HG03025 (cell line): ENCODE data around the gene NFATC1.

Source experiments
- ATAC-seq: cut with Tn5 transposase; IDR thresholded peaks from one replicate; pipeline ENCODE4 v1.9.1; 2021; ENCODE audit warnings: mild to moderate bottlenecking, moderate library complexity; ENCODE audit not compliant: unreplicated experiment, low FRiP score

The NFATC1 gene

DNA sequence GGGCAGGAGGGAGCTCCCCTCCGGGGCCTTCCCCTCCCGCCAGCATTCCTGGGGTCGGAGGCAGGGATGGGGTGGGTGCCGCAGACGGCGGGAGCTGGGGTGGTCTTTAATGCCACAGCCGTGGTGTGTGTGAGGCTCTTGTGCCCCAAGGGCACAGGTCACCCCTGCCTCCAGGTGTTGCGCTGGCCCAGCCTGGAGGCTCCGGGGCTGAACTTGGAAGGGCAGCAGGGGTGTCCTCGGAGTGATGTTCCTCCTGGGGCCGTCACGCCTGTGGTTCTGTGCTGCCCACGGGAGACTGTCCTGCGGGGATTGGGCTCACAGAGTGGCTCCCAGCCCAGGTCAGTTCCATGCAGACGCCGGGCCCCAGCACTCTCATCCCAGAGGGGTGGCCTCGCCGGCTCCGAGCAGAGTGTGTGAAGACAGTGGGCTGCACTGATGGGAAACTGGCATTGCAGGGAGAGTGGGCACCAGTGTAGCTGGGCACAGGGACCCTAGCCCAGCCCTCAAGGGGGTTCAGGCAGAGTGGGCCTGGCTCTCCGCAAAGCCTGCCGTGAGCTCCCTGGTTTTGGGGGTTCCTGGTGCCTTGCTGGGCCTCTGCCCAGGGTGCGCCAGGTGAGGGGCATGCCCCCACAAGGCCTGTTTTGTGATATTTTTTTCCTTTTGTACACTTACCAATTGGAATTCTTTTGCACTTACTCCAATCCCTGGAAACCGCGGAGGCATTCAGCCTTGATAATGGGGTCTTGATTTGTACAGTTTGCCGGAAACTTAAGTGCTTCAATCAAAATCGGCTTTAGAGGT lies 56.7 kb downstream of the NFATC1 start:
- no peak for ATAC-seq

DNA sequence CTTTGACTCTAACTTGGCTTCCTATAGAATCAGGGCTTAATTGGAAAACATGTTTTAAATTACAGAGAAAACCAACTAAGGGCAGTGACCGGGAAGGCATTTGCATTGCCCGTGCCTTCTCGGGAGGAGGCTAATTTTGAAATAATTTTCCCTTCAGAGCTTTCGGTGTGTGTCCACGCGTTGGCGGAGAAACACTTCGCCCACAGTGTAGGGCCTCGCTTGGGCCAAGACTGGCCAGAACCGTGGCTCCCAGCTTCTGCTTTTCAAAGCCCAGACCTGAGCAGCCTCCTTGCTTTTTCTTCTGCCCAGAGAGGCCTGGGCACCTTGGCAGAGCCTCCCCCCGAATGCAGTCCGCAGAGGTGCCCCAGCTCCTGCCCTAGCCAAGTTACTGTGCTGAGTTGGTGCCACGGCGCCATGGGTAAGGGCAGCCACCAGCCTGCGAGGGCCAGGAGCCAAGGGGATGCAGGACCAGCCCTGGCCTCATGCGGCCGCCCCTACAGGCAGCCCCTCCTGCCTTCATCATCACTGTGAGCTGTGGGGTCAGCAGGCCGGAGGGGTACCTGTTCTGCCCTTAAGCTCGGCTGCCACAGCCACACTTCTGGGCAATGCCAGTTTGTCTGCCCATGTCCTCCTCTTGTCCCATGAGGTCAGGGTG lies 57.4 kb downstream of the NFATC1 start:
- no peak for ATAC-seq

DNA sequence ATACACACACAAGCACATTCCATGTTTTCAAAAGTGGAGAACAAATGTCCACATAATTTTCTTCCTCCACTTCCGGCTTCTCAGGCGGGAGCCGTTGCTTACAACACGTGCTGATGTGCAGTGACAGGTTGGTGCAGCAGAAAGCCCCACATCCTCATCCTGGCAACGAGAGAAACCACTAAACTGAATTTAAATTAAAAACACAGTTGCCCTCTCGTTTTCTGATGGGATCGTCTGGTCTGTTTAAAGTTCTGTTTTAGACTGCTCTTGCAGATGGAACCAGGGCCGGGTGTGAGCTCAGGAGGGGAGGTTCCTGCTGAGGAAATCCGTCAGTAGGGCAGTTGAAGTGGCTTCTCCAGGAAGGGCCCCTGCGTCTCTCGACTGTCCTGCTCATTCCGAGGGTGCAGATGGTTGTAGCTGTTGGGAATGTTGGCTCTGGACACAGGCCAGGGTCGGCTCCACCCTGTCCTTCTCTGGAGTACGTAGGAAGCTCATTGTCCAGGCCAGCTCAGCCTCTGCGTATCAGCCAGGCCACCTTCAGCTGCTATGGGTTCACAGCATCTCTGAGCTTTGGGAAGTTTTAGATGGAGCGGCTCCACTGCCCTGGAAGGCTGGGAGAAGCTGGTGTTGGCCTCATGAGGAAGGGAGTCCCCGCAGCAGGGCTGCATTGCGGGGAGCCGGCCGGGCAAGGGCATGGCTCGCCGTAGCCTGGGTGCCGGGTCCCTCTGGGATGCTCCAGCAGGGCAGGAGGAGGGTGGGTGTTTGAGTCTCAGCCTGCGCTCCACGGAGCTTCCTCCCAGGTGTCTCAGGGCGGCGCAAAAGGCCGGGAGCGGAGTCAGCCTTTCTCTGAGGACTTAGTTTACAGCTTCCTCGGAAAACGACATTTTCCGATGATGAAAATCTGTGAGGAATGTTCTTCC lies 58.3 kb downstream of the NFATC1 start:
- ATAC-seq = no peak

DNA sequence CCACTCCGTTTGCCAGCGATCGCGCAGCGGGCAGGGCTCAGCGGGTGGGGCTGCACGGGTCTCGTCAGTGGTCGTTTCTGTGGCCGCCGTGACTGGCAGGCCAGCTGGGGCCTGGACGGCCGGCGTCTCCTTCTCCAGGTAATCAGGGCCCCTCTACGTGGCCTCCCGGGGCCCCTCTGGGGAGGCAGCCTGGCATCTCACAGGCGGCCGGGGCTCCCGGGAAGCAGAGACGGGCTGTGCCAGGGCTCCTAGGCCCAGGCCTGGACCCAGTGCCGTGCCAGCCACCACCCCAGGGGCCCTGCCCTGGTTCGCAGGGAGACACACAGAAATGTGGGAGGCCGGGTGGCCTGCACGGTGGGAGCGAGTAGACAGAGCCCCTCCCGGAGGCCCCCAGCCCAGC lies 59.5 kb downstream of the NFATC1 start:
- ATAC-seq = no peak

DNA sequence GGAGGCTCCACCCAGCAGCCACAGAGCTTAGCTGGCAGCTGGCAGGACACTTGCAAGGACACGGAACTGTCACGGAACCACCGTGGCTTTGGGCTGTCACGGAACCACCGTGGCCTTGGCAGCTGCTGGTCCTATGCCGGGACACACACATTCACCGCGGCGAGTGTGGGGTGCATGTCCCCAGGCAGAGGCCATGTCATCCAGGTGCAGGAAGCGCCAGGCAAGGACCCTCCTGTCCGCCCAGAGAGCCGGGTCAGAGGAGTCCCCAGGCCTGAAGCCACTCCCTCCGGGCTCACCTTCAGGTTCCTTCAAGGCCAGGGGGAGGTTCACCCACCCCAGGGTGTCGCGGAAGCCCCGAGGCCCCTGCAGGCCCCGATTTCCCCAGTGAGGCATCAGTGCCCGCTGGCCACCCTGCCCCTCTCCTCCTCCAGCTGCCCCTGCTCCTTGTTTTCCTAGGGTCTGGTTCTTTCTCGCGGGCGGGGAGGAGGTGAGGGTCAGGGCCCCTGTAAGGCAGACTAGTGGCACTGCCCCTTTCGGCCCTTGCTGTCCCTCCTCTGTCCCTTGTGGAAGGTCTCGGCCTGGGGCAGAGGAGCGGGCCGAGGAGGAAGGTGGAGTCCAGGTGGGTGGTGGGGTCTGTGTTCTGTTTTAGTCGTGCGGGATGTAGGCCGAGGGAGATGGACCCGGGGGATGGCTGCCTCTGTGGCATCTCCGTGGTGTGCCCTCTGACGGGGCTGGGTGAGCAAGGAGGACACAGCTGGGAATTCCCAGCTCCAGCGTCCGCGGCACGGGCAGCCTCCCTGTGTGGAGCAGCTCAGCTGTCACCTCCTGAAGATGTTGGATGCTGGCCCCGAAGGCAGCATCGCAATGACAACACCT lies 60.6 kb downstream of the NFATC1 start:
- no peak for ATAC-seq

DNA sequence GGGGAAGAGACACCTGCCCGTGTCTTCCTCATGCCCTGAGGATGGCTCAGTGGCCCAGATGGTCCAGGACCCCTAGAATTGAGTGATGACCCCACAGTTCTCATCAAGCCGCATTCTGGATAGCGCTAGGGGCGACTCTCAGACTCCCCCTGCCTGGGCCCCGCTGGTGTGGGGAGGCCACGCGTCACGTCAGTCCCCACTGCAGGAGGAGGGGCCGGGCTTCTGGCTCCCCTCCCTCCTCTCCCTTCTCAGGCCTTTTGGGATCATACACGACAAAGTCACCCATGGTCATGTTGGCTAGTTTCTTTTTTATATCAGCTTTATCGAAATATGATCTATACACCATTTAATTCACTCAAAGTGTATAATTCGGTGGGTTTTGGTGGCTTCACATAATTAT lies 61.5 kb downstream of the NFATC1 start:
- ATAC-seq = no peak

DNA sequence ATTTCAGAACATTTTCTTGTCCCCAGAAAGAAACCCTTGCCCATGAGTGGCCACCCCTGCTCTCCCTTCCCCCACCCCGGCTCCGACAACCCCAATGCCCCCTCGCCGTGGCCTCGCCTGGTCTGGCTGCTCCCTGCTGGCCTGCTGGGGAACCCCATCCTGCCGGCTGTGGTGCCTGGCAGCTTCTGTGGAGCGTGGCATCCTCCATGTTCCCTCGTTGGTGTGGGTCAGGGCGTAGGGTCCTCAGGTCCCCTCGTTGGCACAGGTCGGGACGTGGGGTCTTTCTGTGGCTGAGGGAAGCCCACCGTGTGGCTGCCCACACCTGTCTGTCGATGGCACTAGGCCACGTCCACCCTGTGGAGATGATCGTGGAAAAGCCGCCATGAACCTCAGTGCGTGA lies 61.9 kb downstream of the NFATC1 start:
- no peak for ATAC-seq

DNA sequence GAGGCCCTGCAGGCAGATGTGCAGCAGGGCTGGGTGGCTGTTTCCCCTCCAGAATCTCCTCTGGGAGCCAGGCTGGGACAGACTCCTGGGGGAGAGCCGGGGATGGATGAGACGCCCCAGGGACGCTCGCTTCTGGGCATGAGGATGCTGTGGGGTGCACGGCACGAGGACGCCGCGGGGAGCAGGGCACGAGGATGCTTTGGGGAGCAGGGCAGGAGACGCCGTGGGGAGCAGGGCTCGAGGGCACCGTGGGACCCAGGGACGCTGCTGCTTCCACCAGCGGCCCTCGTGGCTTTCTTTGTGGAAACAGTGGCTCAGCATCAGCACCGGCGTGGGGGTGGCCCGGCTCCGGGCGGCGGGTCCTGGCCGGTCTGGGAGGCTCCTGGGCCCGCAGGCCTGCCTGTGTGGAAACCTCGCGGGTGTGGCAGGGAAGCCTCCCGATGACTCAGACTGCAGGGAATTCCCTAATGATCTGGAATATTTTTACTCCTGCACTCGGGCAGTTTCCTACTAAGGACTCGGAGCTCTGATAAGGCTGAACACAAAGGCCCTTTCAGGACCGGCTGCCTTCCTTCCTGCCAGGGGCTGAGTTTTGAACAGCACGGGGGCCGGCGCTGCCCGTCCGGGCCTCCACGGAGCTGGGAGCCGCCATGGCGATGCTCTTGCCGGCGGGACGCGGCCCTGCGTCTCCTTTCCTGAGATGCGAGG lies 62.6 kb downstream of the NFATC1 start:
- ATAC-seq = no peak

DNA sequence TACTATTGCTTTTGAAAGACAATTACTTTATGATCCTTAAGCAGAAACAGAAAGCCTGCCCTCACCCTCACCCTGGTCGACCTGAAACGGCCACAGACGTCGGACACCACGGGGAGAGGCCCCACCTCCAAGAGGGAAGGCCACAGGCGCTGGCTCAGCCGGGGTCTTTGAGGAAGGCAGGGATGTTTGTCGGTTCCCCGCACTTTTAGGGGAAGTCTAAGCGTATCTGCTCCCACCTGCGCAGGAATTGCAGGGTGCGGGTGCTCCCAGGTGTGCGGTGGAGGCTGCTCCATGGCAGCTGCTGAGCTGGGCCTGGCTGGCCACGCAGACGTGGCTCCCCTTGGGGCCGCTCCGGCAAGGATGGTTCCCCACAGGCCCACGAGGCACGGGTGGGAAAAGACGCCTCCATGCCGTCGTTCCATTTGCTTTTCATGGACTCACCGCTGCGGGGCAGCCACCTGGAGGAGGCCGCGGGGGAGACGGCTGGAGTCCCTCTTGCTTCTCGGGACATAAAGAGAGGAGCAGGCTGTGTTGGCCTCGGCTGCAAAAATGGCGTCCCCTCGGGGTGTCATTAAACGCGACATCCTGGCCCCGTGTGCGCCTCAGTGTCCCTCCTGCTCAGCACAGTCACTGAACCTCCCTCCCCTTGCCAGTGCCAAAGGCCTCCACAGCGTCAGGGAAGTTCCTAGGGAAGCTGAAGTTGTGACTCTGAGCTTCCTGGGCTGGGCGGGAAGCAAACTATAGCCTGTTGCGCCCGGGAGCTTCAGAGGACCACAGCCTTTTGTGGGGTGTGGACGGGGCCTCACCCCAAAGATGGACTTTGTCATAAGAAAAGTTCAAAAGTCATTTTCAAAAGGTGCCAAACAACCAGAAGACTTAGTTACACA lies 63.4 kb downstream of the NFATC1 start:
- no peak for ATAC-seq

DNA sequence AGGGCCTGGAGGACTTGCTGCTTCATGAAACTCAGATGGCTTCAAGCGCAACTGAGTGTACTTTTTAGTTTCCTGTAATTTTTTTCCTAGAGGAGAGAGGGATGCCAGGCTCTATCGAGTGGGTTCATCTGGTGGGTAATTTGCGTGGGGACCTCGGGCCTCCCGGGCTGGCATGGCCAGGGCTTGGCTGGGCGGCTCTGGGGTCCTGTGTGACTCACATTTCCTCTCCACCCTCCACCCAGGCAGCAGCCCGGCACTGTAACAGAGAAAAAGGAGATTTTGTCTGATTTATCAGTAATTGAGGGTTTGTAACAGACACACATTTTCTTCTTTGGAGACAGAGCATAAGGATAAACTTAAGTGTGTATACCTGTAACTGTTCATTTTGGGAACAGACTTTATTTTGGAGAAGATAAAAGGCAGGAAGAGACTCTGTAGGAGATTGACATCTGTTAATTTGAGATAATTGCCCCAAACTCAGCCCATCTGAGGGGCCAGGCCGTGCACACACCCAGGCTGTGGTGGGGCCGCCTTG lies 64.3 kb downstream of the NFATC1 start:
- peak; percentile 25 for ATAC-seq

DNA sequence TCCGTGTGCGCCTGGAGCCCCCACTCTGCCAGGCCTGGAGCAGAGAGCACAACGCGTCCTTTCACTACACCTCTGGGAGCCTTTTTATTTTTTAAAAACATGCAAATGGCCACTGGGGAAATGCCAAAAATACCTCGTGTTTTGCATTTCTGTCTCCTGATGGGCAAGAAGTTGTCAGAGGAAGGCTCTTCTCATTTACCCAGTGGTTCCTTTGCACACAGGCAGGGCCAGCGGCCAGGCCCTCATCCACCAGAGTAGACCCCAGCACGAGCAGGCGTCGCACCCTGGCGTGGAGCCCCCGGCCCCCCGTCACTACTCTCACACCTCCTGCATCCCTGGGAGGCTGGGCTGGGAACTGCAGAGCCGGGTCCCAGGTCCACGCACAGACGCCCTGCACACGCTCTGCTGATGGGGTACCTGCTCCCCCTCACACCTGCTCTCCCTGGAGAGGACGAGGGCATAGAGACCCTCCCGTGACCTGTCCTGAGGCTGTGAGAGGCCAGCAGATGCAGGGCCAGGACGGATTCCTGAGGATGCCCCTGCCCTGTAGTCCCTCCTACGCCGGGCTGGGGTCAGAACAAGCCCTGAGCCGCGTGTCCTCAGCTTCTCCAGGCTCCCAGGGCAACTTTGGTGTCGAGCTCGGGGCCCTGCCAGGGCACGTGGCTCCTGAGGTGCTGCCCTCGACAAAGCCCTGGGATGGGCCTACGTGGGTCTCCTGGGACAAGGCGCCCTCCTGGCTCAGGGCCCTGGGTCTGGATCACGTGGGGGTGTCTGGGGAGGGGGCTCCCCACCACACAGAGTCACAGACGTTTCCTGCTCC lies 65.0 kb downstream of the NFATC1 start:
- ATAC-seq = peak; percentile 71

DNA sequence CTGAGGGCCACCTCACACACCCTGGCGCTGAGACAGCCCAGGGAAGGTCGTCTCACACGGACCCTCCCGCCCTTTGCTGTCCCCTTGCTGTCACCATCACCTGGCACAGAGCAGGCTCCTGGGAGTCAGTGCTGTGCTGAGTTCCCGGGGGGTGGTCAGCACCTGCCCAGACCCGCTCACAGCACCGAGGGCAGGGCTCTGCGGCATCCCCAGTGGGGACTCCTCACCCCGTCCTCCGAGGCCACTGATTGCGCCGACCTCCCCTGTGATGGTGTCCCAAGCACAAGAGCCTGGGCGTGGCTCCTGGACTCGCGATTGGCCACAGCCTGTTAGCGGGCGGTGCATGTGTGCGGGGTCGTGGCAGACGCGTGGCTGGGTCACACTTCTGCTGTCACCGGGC lies 65.9 kb downstream of the NFATC1 start:
- ATAC-seq = no peak

DNA sequence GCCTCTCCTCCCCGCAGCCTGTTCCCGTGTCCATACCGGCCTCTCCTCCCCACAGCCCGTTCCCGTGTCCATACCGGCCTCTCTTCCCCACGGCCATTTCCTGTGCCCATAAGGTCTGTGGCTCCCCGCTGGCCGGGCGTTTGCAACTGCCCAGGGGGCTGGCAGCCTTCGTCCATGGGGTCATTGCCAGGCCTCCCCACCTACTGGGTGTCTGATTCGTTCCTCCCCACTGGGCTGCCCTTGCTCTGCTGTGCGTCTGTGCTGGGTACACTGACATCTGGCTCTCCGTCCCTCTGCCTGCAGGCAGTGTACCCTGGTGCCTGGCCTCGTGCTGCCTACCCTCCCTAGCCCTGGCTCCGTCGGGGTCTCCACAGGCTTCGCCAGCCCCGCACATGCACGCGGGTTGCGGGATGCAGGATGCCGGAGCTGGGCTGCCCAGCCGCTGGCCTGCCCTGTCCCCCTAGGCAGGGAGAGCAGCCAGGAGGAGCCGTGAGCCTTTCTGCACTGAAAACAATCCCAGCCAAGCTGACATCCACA lies 67.8 kb downstream of the NFATC1 start:
- ATAC-seq = no peak

DNA sequence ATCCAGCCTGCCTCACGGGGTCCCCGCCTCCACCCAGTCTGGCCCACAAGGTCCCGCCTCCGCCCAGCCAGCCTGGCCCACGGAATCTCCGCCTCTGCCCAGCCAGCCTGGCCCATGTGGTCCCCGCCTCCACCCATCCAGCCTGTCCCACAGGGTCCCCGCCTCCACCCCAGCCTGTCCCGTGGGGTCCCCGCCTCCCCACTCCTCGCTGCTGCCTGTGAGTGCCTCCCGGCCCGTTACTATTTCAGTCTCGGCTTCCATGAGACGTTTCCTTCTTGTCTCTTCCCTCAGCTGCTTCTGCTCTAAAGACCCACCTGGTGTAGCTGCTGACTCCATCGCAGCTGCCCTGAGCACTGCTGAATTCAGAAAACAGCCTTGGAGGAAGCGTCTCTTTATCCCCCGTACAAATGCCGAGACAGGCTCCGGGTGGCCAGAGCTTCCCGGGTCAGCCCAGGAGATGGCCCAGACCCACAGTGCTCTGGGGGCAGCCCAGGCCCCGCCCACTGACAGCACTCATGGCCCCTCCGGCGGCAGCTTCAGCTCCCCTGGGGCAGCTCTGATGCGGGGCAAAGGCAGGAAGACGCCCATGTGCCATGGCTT lies 69.8 kb downstream of the NFATC1 start:
- peak; percentile 47 for ATAC-seq

DNA sequence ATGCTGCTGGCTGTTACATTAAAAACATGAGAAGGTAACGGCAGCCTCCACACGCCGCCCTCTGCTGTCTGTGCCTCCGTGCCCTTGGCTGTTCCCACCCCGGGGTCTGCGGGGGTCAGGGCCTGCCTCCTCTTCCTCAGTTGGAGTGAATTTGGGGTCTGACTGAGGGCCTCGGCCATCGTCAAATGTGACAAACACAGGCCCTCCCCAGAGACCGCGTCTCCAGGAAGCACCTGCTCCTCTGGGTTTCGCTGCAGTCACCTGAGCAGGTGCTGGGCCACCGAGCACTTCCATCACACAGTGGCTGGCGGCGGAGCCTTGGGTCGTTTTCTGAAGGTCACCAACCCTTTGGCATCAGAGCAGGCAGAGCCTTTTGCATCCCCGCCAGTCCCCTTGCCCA lies 70.9 kb downstream of the NFATC1 start:
- peak; percentile 47 for ATAC-seq

DNA sequence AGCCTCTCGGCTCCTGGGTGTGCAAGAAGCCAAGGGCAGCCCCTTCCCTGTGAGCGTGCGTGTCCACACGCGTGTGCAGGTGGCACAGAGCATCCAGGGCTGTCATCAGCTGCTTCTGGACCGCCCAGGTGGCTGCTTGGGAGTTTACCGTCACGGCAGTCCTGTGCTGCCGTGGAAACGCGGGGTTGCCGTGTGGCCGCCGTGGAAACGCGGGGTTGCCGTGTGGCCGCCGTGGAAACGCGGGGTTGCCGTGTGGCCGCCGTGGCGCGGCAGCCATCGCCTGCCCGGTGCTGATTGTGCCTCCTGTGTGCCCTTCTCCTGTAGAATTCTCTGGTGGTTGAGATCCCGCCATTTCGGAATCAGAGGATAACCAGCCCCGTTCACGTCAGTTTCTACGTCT lies 71.4 kb downstream of the NFATC1 start:
- no peak for ATAC-seq
